MCF 10A (cell line): Measurements from ENCODE around the gene RAVER2. TPM values are rescaled to one million over a fixed set of nuclear protein-coding genes. Genes with fewer than 3 reads are reported as not detected.

Source experiments
- BruUV-seq: library from RNA; stranded (reverse); fragments of 400-500 nt; replicated peaks from 2 replicates; lab custom pipeline; 2021; lab: Mats Ljungman, UMichigan
- CTCF ChIA-PET: fragments of 300-600 bp; sonication (Branson Sonifier 250); formaldehyde crosslinking; extraction: SDS; loops from one replicate; lab custom pipeline; 2021; ENCODE audit warnings: antibody characterized with exemption, inconsistent platforms; lab: Yijun Ruan, JAX
- POLR2A ChIA-PET: fragments of 300-600, 350-650 bp; sonication (Branson Sonifier 250); formaldehyde crosslinking; extraction: SDS; loops from one replicate; lab custom pipeline; 2020; ENCODE audit warnings: antibody characterized with exemption, inconsistent platforms; lab: Yijun Ruan, JAX
- DNase-seq: peaks from one replicate; pipeline ENCODE4 v3.0.0-alpha.2; 2018; ENCODE audit not compliant: unreplicated experiment
- H3K27ac Mint-ChIP-seq: one replicate; pipeline ENCODE4 v1.8.0; 2022; ENCODE audit warnings: mild to moderate bottlenecking, low read depth, mixed read lengths; ENCODE audit not compliant: unreplicated experiment
- H3K27me3 Mint-ChIP-seq: one replicate; pipeline ENCODE4 v1.8.0; 2022; ENCODE audit warnings: mixed read lengths; ENCODE audit not compliant: insufficient read depth, unreplicated experiment
- H3K36me3 Mint-ChIP-seq: one replicate; pipeline ENCODE4 v1.8.0; 2022; ENCODE audit warnings: mild to moderate bottlenecking, moderate library complexity, mixed read lengths; ENCODE audit not compliant: insufficient read depth, unreplicated experiment
- H3K4me1 Mint-ChIP-seq: one replicate; pipeline ENCODE4 v1.8.0; 2022; ENCODE audit warnings: mixed read lengths; ENCODE audit not compliant: insufficient read depth, unreplicated experiment
- H3K4me3 Mint-ChIP-seq: one replicate; pipeline ENCODE4 v1.8.0; 2022; ENCODE audit warnings: mild to moderate bottlenecking, moderate library complexity, mixed read lengths; ENCODE audit not compliant: unreplicated experiment
- H3K9me3 Mint-ChIP-seq: one replicate; pipeline ENCODE4 v1.8.0; 2022; ENCODE audit warnings: mixed read lengths; ENCODE audit not compliant: unreplicated experiment
- intact Hi-C: fragments of 100-400 bp; cut with micrococcal nuclease; formaldehyde crosslinking; loops from 2 replicates; pipeline ENCODE4 v1.14.1; 2022
- total RNA-seq: library from RNA; stranded (reverse); gene quantifications from 2 replicates; pipeline ENCODE4 v1.2.3, GENCODE V29; 2022
- TF ChIP-seq, protein P1 (sequence below): fragments of 200-600 bp; IDR thresholded peaks from one replicate; pipeline ENCODE4 v1.8.0; 2022; ENCODE audit warnings: antibody characterized with exemption, mild to moderate bottlenecking; ENCODE audit not compliant: unreplicated experiment

Gene RAVER2
- total RNA-seq, 1 experiment from 2014 or later, result 5.9 TPM

DNA sequence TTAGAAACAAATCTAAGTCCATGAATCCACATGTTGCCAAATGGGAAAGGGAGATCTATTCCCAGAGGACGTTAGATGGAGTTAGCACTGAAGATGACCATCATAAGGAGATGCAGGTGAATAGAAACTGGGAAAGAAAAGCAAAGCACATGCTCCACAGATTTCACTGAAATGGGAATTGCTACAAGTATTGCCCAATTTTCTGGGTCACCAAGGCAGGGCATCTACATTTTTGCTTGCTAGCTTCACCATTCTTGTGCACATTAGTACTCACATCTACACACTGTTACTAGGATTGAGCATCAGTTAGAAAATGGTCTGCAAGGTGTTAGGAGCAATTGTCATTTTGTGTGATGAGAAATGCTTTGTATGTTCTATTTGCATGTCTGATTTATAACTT lies 122.4 kb downstream of the RAVER2 start:
- TF ChIP-seq, protein P1, sequence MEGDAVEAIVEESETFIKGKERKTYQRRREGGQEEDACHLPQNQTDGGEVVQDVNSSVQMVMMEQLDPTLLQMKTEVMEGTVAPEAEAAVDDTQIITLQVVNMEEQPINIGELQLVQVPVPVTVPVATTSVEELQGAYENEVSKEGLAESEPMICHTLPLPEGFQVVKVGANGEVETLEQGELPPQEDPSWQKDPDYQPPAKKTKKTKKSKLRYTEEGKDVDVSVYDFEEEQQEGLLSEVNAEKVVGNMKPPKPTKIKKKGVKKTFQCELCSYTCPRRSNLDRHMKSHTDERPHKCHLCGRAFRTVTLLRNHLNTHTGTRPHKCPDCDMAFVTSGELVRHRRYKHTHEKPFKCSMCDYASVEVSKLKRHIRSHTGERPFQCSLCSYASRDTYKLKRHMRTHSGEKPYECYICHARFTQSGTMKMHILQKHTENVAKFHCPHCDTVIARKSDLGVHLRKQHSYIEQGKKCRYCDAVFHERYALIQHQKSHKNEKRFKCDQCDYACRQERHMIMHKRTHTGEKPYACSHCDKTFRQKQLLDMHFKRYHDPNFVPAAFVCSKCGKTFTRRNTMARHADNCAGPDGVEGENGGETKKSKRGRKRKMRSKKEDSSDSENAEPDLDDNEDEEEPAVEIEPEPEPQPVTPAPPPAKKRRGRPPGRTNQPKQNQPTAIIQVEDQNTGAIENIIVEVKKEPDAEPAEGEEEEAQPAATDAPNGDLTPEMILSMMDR, result no peak
- Mint-ChIP-seq H3K27me3 (no peaks in the 10 kb centered on the region), H3K9me3 (no peaks in the 10 kb centered on the region), H3K36me3 (peaks cover 53% of the 10 kb centered on the region), H3K27ac (no peak overlapping the region), H3K4me3 (no peak overlapping the region), H3K4me1 (no peaks in the 10 kb centered on the region)
- BruUV-seq, result no TSS peak
- intact Hi-C loops, result loop anchor here (10.0 kb wide), 2 partner anchors 158 to 338 kb away; no protein-coding TSS in a partner anchor
- CTCF ChIA-PET, result interaction anchor here (0.5 to 1.7 kb wide), 2 partner anchors 44 to 406 kb away, joined by 4 read pairs; no protein-coding TSS in a partner anchor
- no peak for DNase-seq
- POLR2A ChIA-PET, result no interaction called here

DNA sequence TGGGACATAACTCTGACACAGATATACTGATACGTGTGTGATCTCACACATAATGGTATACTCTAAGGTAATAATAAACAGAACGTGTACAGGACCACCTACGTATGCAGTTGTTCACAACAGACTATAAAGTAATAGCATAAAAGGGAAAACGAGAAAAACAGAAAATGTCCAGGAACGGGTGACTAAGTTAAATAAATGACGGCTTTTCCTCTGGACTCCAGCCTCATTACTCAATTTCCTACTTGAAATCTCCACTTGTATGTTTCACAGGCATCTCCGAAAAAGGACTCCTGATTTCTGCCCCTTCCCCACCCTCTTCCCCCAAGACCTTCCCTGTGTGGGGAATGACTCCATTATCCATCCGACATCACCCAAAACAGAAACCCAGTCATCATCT lies 126.4 kb downstream of the RAVER2 start:
- no peak for DNase-seq
- BruUV-seq, result no TSS peak
- ChIA-PET CTCF (no interaction called here), POLR2A (no interaction called here)
- H3K4me1 Mint-ChIP-seq, result no peaks in the 10 kb centered on the region
- no peaks in the 10 kb centered on the region for H3K9me3 Mint-ChIP-seq
- no peak overlapping the region for H3K27ac Mint-ChIP-seq
- no peaks in the 10 kb centered on the region for H3K27me3 Mint-ChIP-seq
- intact Hi-C loops, result no loop called here
- no peak overlapping the region for H3K4me3 Mint-ChIP-seq
- TF ChIP-seq, protein P1, result no peak
- peaks cover 66% of the 10 kb centered on the region for H3K36me3 Mint-ChIP-seq

DNA sequence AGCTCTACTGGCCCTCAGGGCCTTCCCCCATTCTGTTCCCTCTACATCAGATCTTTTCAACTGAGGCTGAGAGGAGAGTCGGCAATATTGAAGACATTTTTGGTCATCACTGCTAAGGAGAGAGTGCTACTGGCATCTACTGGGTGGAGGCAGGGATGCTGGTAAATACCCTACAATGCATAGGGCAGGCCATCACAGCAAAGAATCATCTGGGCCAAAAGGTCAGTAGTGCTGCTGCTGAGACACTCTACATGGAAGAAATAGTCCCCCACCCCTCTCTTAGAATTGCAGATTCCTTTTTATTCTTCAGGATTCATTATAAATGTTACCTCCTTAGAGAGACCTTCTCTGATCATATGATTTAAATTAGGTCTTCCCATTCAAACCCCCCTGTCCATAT lies 127.2 kb downstream of the RAVER2 start:
- no peak for DNase-seq
- intact Hi-C loops, result no loop called here
- Mint-ChIP-seq H3K27ac (no peak overlapping the region), H3K36me3 (peaks cover 69% of the 10 kb centered on the region), H3K4me3 (no peak overlapping the region), H3K4me1 (no peaks in the 10 kb centered on the region), H3K27me3 (no peaks in the 10 kb centered on the region), H3K9me3 (no peaks in the 10 kb centered on the region)
- no TSS peak for BruUV-seq
- CTCF ChIA-PET, result no interaction called here
- TF ChIP-seq, protein P1, result no peak
- POLR2A ChIA-PET, result no interaction called here

DNA sequence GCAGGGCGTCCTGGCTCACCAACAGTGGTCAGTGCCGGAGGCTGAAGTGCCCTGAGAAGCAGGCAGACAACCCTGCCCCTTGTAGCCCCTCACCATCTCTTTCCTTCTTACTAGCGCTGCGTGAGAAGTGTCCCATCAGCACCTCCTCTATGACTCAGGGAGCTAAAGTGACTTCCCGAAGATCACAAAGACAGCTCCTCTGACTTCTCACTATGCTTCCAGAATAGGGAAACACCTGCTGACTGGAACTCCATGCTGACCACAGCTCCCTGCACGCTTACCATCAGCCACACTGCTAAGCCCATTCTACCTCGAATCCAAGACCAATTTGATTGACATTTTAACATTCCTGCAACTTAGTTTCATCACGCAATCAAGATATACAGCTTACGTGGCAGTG lies 128.7 kb downstream of the RAVER2 start:
- intact Hi-C loops, result no loop called here
- Mint-ChIP-seq H3K27ac (no peak overlapping the region), H3K4me1 (no peaks in the 10 kb centered on the region), H3K4me3 (no peak overlapping the region), H3K36me3 (peaks cover 60% of the 10 kb centered on the region), H3K9me3 (no peaks in the 10 kb centered on the region), H3K27me3 (no peaks in the 10 kb centered on the region)
- CTCF ChIA-PET, result no interaction called here
- BruUV-seq, result no TSS peak
- DNase-seq, result no peak
- TF ChIP-seq, protein P1, result no peak
- POLR2A ChIA-PET, result interaction anchor here (0.6 kb wide), 1 partner anchor 1717 kb away, joined by 3 read pairs; no protein-coding TSS in a partner anchor
